HG02571 (cell line): ENCODE data around the gene RTEL1.
"Not testable (repeated sequence)": the region's sequence is repeated elsewhere in the genome, so short reads cannot be mapped to it uniquely, and the experiment has no call there.

Source experiments
- ATAC-seq: cut with Tn5 transposase; IDR thresholded peaks from one replicate; pipeline ENCODE4 v1.9.1; 2021; ENCODE audit warnings: mild to moderate bottlenecking, moderate library complexity; ENCODE audit not compliant: unreplicated experiment

The RTEL1 gene

DNA sequence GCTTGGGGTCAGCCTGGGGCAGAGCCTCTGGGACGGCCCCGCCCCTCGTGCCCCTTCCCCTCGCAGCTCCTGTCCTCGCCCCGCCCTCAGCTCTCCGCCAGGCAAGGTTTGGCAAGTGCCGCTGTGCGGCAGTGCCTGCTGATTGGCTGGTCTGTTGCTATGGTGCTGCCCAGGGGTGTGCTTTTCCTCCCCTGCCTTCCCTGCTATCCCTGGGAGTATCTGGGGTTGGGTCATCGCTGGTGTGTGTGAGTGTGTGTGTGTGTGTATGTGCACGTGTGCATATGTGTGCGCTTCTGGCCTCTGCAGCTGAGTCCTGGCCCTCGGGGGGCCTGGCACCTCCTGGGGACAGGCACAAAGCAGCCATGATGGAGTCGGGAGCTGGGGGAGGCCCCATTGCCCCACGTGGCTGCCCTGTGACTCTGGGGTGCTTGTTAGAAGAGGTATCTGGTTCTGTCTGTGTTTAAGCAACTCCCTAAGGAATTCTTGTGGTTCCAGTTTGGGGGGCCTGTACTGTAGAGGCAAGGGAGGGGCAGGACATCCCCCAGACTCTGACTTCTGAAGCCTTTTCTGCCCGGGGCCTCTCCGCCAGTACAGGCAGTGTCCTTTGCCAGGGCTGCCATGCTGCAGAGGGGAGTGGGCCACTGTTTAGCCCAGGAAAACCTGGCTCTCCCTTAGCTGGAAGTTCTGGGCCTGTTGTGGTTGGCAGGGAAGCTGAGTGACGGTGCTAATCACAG, 6.9 kb downstream of the RTEL1 start:
- no peak for ATAC-seq

DNA sequence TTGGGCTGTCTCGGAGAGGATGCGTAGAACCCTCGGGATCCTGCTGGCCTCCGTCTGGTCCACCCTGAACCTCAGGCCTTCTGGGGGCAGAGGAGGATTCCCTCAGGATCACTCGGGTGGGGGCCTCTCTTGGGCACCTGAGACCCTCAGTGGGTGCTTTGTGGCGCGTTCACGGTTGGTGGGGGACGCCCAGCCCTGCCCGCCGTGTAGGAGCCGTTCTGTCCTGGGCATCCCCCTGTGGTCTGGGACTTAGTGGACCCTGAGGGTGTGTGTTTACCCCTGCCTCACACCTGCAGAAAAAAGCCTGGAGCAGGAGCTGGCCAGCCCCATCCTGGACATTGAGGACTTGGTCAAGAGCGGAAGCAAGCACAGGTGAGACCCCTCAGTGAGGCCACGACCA, 7.6 kb downstream of the RTEL1 start:
- no peak for ATAC-seq

DNA sequence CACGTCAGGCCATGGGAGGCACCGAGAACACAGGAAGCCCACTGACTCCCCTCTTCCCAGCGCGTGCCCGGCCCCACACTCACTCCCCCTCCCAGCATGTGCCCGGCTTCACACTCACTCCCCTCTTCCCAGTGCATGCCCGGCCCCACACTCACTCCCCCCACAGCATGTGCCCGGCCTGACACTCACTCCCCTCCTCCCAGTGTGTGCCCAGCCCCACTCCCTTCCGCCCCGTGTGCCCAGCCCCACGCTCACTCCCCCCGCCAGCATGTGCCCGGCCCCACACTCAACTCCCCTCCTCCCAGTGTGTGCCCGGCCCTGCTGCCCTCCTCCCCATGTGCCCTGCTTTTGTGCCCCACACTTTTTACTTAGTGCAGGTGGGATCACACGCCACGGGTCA, 9.7 kb downstream of the RTEL1 start:
- no peak for ATAC-seq

DNA sequence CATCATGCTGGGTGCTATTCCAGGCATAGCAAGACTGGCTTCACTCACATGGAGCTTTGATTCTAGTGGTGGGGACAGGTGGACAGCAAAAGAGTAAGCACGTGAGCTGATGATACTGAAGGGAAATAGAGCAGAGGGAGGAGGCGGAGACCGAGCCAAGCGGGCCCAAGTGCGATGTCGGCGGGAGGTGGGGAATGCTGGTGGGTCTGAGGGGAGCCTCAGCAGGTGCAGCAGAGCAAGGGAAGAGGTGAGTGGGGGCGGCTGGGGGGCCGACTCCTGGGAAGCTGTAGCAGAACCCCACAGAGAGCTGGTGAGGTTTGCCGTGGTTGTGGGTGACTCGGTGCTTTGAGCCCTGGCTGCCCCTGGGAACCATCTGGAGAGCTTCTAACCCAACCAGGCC, 10.2 kb downstream of the RTEL1 start:
- ATAC-seq: no peak

DNA sequence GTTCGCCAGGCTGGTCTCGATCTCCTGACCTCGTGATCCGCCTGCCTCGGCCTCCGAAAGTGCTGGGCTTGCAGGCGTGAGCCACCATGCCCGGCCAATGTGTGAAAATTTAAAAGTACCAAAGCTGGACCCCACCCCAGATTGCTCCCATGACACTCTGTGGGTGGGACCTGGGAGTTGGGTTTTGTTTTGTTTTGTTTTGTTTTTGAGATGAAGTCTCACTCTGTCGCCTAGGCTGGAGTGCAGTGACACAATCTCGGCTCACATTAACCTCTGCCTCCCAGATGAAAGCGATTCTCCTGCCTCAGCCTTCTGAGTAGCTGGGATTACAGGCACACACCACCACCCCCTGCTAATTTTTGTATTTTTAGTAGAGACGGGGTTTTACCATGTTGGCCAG, 13.6 kb downstream of the RTEL1 start:
- not testable (repeated sequence) for ATAC-seq

DNA sequence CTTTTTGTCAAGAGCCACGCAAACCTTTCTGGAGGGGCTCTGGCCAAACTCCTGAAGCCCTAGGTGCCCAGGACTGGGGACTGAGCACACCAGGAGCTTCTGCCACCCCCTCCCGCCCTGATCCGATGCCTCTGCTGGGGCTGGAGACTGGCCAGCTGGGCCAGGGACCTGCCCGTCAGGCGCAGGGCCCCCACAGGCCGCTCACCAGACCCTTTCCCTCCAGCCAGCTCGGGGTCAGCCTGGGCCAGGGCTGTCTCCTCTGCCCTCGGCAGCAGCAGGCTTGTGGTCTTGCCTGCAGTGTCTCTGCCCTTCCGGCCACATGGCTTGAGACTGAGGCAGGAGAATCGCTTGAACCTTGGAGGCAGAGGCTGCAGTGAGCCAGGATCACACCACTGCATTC, 14.6 kb downstream of the RTEL1 start:
- ATAC-seq: no peak

DNA sequence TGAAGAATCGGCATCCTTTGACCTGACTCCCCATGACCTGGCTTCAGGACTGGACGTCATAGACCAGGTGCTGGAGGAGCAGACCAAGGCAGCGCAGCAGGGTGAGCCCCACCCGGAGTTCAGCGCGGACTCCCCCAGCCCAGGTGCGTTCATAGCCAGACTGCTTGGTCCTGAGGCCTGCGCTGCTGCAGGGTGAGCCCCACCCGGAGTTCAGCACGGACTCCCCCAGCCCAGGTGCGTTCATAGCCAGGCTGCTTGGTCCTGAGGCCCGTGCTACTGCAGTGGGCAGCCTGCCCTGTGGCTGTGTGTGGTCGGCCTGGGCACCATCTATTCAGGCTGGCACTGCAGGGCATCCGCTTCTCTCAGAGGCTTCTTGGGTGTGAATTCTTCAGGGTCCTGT, 15.8 kb downstream of the RTEL1 start:
- no peak for ATAC-seq

DNA sequence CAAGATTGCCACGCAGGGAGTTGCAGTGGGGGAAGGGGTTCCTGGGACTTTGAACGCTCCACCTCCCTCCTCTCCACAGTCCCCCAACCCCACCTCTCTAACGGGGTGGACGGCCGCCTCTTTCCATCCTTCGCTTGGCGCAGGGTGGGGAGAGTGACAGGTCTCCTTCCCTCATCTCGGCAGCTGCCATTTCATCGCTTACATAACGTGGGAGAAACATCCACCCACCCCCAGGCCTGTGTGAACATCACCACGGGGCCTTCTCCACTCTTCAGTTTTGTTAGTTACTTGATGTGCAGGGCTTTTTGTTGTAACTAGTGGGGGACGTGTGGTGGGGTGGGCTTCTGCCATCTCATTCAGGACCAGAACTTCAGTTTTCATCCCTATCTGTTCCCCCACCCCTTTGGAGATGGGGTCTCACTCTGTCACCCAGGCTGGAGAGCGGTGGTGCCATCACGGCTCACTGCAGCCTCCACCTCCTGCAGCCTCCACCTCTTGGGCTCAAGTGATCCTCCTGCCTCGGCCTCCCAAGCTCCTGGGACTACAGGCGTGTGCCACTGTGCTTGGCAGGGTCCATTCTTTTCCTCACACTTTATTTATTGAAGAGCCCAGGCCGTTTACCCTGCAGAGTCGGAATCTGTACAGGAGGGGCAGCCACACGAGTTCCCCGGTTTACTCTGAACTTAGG, 17.7 kb downstream of the RTEL1 start:
- ATAC-seq: no peak

DNA sequence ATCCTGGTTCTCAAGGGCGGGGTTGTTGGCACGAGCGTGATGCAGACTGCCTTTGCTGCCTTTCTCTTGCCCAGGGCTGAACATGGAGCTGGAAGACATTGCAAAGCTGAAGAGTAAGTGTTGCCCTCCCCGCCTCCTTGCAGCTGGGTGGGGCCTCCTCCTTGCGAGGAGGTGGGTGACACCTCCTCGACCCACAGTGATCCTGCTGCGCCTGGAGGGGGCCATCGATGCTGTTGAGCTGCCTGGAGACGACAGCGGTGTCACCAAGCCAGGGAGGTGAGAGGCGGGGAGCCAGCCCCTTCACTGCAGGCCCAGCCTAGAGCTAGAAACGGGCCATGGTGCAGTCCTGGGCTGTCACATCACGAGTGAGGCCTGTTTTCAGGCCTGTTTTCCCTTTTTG, 20.0 kb downstream of the RTEL1 start:
- no peak for ATAC-seq

DNA sequence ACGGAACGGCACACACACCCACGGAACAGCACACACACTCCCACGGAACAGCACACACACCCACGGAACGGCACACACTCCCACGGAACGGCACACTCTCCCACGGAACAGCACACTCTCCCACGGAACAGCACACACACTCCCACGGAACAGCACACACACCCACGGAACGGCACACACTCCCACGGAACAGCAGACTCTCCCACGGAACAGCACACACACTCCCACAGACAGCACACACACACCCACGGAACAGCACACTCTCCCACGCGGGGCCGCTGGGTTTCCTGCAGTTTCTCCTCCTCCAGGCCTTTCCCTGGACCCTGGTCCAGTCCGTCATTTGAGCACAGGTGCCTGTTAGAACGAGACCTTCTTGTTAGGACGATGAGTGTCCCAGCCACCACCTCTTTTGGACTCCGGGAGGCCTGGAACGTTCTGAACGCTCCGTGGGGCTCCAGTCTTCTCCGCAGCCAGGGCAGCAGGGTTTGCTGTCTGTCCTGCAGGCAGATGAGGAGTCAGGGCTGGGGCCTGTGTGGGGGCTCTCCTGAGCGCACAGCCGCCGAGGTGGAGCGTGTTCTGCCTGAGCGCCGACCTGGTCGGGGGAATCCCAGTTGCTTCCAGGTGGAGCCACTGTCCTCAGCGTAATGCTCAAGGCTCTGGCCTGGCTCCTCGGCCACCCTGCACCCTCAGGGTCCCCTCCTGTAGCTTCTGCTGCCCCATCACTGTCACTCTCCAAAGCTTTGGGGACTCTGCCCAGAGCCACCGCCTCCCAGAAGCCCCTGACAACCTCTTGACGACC, 20.8 kb downstream of the RTEL1 start:
- no peak for ATAC-seq

DNA sequence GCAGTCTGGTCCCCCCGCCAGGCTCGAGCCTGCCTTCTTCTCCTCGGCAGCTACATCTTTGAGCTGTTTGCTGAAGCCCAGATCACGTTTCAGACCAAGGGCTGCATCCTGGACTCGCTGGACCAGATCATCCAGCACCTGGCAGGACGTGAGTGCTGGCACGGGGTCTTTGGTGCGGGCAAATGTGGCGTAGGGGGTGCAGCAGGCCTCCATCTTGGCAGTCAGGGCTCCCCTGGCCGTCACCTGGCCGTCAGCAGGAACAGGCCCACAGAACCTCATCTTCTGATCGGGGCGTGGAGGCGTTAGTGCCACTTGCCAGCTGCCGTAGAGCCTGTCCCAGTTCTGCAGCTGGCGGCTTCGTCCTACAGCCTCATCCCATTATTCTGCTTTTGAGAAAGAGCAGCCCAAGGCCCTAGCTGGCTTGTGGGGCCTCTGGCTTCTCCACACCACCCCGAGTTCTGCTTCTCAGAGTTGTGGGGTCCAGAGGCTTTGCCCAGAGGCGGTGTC, 21.7 kb downstream of the RTEL1 start:
- no peak for ATAC-seq

DNA sequence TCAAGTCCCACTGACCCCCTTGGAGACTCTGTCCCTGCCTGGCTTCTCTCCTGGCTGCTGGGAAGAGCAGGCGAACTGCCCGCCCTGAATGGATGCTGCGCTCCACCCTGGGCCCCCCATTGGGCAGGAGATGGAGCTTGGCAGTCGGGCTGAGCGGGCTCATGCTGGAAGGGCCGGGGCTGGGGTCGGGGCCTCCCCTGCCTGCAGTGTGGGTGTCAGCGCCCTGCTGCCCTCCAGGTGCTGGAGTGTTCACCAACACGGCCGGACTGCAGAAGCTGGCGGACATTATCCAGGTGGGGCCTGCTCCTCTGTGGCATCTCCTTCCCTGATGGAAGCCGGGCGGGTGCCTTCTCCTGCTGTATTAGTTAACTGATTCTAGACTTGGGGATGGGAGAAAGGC, 22.3 kb downstream of the RTEL1 start:
- no peak for ATAC-seq

DNA sequence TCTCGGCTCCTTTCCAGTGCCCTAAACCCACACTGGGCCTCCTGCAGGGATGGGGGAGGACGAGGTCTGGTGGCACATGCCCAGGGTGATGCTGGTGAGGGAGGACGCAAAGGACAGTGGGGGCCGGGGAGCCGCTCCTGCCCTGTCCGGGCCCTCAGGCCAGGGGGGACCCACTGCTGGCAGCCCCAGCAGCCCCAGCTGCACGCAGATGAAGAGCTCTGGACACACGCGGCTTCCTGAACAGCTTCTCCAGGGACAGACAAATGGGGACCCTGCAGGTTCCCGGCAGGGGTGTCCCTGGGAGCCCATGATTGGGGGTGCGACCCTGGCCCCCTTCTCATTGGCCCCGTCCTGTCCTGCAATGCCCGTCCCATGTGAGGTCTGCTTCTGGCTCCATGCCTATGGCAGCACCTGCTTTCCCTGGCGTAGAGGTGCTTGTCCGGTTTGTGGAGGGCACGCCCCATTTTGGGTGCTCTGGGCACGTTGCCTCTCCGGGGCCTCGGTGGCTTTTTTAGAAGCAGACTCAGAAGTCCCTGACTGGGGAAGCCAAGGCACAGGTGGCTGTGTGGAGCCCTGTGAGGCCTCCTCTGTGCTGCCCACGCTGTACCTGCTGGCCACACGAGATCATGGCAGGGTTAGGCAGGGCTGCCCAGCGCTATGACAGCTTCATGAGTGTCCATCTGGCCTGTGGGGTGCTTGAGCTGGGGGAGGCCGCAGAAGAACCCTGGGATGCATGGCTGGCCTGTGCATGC, 22.9 kb downstream of the RTEL1 start:
- no peak for ATAC-seq

DNA sequence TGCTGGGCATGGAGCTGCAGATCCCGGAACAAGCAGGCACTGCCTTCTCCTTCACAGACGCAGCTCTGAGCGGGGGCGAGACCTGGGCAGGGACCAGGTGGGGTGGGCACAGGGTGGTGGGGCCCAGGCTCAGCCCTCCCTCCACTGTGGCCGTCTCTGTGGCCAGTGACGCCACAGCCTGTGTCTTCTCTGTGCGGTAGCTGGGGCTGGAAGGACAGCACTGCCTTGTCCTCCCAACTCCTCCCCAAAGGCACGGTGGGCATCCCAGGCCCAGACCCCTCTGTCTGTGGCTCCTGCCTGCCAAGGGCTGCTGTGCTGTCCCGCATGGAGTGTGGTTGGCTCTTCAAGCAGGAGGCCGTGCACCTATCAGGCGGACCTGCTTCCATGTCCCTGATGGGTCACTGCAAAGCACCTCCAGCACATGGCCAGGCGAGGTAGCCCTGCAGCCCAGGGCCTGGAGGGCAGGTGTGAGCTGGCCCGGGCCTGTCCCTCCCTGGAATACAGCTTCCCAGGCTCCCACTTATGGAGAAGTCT, 23.6 kb downstream of the RTEL1 start:
- ATAC-seq: no peak

DNA sequence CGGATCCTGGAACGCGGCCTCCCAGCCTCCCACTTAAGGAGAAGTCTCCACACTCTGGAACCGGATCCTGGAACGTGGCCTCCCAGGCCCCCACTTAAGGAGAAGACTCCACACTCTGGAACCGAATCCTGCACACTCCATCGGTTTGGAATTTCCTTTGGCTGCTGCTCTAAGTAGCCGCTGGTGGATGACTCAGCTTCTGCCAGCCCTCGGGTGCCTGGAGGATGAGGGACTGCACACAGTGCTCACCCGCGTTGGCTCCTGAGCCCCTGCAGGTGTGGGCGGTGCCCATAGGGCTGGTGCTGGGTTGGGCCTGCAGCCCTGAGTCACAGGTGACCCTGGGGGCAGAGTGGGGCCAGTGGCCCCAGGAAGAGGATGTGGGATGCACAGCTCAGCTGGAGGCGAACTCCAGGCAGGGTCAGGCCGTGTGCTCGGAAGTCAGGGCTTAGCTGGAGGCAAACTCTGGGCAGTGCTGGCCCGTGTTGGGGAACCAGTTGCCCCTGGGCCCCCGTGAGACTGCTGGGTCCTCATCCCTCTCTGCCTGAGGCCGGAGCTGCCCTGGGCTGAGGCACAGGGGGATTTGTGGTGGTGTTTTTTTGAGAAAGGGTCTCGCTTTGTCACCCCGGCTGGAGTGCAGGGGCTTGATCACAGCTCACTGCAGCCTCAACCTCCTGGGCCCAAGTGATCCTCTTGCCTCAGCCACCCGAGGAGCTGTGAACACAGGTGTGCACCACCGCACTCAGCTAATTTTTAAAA, 24.4 kb downstream of the RTEL1 start:
- ATAC-seq: no peak

DNA sequence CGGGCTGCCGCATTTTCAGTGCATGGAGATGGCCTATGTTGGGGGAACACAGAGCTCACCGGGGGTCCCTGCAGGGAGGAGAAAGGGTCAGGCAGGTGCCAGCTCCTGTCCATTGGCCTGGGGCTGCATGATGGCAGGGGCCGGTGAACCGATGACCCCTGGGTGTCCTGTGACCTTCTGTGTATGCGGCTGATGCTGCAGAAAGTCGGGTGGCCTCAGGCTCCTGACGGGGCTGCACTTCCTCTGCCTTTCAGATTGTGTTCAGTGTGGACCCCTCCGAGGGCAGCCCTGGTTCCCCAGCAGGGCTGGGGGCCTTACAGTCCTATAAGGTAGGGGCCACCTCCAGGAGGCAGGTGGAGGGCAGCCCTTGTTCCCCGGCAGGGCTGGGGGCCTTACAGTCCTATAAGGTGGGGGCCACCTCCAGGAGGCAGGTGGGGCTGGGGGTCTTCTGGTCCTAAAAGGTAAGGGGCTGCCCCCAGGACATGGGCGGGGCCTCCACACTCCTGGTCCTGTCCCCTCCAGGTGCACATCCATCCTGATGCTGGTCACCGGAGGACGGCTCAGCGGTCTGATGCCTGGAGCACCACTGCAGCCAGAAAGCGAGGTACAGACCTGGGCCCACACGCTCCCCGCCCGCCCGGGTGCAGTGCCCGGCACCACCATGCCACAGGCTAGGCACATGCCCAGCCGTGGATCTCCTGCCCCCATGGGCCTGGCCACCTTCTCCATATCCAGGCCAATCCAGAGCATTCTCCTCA, 27.3 kb downstream of the RTEL1 start:
- ATAC-seq: no peak

DNA sequence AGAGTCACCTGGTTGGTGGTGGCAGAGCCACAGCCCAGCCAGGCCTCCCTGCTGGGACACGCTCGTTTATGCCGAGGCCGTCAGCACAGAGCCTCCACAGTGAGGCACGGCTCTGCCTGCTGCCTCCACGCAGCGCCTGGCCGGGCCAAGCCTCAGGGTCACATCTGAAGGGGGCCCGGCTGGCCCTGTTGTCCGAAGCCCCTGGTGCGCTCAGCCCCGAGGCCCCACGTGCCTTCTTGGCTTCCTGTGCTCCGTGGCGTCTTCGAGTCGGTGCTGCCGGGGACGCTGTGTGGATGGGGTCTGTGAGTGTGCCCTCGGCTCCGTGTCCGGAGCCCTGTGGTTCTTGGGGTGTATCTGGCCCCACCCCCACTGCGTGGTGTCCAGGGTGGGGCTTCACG, 28.0 kb downstream of the RTEL1 start:
- ATAC-seq: no peak

DNA sequence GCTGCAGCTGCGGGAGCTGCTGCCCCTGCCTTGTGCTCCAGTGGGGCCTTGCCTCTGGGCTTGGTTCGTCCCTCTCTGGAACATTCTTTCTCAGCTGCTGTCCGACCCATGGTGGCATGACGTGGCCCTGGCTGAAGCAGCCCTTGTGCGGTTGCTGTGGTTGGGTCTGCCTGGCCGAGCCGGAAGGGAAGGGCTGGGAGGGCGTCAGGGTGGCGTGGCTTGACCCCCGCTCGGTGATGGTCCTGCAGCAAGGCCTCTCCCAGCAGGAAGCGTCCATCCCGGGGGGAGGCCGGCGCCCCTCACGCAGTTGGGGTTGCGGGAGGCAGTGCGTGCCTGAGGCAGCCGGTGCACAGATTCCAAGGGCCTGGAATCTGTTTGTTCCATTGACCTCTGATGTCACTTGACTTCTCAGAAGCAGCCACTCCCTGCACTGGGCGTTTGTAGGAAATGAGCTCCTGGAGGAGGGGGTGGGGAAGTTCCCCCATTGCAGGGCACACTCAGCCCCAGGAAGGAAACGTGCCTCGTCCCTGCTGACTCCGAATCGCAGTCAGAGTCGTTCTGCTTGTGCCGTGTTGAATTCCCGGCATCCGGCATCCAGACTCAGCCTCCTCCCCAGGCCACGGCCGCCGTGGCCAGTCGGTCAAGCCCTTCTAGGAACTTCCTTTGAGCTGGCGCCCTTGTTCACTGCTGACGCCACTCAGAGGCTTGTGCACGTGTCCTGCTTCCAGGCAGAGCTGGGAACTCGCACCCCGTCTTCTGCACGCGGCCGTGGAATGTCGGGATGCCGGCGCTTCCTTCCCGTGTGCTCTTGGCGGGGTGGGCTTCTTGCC, 28.6 kb downstream of the RTEL1 start:
- ATAC-seq: no peak
